ENCODE data around the gene C4BPA.

GRCh38 chr1:207188901-207189300, 84.9 kb downstream of the C4BPA start:
- TF ChIP-seq CEBPB (IDR thresholded peaks at IDR 0.05) (no peak), RNF2 (IDR thresholded peaks at IDR 0.05; ENCODE audit: borderline replicate concordance, low read depth) (no peak), CTCF (IDR thresholded peaks at IDR 0.05) (no peak), HDAC2 (IDR thresholded peaks at IDR 0.05) (no peak), RFX5 (IDR thresholded peaks at IDR 0.05) (no peak), REST (IDR thresholded peaks at IDR 0.05) (no peak), MYC (IDR thresholded peaks at IDR 0.05; ENCODE audit: borderline replicate concordance, low read length) (no peak)
